ENCODE results near the gene RAPGEF1. TPM values are rescaled to one million over a fixed set of nuclear protein-coding genes. Genes with fewer than 3 reads are reported as not detected.
A peak's percentile ranks its signal among the peaks of the same experiment; 100 is the strongest.

Gene RAPGEF1
- total RNA-seq, 2 donors from 2014 or later, result 147 to 167 TPM

DNA sequence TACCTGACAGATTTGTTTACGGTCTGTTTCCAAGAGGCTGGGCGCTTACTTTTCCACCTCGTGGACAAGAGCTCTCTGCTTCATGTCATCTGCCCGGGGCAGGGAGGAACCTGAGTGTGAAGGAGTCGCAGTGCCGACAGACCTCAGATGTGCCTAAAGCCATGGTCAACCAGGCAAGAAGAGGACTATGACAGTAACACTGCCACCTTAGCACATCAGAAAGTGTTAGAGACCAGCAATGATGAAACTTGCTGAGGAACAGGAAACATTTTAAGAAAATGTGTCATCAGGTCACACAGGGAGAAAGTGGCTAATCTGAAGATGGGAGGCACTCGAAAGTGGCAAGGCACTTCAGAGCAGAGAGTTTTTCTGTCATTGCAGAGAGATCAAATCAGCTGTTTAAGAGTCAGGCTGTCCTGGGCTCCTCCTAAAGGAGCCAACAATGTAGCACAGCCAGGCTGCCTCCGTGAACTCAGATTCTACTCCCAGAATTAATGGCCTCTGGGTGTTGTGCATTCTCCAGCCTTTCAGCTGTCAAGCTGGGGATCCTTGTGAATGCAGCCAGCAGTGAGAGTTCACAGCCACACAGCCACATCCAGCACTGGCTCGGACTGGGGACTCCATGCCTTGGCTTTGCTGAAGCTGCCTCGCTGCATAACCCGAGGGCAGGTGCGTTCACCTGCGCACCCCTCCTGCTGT, 94.6 kb downstream of the RAPGEF1 start:
- peaks cover 57% of the 10 kb centered on the region for H3K4me1 Mint-ChIP-seq
- peaks cover 94% of the 10 kb centered on the region for H3K36me3 Mint-ChIP-seq (ENCODE audit: low read depth)
- H3K27me3 Mint-ChIP-seq, result no peaks in the 10 kb centered on the region
- H3K27ac Mint-ChIP-seq, result peak overlapping the region; percentile 94
- H3K4me3 Mint-ChIP-seq, result peak overlapping the region; percentile 69
- H3K9me3 Mint-ChIP-seq, result no peaks in the 10 kb centered on the region
- ATAC-seq (replicated peaks), result peak; percentile 80

DNA sequence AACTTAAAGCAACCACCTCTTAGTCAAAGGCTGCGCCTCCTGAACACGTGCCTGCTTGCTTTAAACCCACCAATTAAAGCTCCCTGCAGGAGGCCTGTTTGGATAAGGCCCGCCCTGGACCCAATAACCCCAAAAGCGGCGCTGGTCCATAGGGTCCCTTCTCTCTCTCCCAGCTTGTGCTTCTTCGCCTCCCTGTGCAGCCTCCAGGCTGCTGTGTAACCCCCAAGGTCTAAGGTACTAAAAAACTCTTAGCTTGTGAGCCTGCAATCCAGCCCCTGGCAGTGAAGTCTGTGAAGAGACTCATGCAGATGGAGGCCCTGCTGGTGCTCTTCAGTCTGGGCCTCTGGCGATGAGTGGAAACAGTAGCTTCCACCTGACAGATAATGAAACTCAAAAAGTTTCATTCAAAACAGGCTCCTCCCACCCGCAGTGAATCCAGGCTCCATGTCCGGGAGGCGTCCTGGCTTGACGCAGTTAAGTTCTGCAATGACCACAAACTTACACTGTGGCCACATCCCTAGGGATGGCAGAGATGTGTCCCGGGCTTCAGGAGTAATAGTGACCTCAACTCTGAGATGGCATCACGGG, 97.3 kb downstream of the RAPGEF1 start:
- Mint-ChIP-seq H3K27ac (peak overlapping the region; percentile 94), H3K9me3 (no peaks in the 10 kb centered on the region), H3K36me3 (ENCODE audit: low read depth) (peaks cover 98% of the 10 kb centered on the region), H3K4me3 (peak overlapping the region; percentile 77), H3K27me3 (no peaks in the 10 kb centered on the region), H3K4me1 (peaks cover 58% of the 10 kb centered on the region)
- peak; percentile 84 for ATAC-seq (replicated peaks)

DNA sequence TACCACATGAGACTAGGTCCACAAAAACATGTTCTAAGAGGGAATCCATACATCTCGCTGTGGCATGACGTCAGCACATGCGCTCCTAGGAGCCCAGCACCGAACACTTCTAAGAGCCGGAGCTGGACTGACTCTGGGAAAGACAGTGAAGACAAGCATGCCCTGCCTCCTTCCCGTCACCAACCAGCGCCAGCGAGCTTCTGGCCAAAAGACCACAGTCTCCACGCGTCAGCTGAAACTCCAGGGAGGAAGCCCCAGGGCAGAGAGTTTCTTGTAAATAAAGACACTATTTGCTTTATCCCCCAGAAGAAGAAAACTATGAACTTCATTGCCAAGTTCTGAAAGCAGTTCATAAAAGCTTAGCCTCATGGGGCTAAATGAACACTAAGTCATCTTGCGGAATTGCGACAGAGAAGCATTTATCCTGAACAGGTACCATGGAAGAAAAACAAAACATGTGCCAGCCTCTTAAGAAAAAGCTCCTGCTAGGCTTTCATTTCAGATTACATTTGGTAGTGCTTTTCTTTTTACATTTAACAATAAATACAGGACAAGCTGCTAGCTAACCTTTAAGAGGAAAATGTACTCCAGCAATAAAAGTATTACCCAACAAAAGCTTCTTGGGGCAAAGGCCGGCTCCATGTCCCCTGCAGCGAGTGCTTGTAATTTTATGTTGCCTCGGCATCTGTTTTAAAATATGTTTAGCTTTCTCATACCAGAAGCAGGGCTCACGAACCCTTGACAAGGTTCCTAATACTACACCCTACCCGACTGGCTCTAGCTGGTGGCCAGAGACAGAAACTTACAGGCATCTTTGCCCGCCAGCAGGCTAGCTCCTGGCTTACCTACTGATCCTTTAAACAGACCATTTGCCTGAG, 98.0 kb downstream of the RAPGEF1 start:
- peaks cover 50% of the 10 kb centered on the region for H3K4me1 Mint-ChIP-seq
- peak overlapping the region; percentile 94 for H3K27ac Mint-ChIP-seq
- H3K9me3 Mint-ChIP-seq, result no peaks in the 10 kb centered on the region
- ATAC-seq (replicated peaks), result no peak
- H3K27me3 Mint-ChIP-seq, result no peaks in the 10 kb centered on the region
- peaks cover 98% of the 10 kb centered on the region for H3K36me3 Mint-ChIP-seq (ENCODE audit: low read depth)
- H3K4me3 Mint-ChIP-seq, result peak overlapping the region; percentile 77

DNA sequence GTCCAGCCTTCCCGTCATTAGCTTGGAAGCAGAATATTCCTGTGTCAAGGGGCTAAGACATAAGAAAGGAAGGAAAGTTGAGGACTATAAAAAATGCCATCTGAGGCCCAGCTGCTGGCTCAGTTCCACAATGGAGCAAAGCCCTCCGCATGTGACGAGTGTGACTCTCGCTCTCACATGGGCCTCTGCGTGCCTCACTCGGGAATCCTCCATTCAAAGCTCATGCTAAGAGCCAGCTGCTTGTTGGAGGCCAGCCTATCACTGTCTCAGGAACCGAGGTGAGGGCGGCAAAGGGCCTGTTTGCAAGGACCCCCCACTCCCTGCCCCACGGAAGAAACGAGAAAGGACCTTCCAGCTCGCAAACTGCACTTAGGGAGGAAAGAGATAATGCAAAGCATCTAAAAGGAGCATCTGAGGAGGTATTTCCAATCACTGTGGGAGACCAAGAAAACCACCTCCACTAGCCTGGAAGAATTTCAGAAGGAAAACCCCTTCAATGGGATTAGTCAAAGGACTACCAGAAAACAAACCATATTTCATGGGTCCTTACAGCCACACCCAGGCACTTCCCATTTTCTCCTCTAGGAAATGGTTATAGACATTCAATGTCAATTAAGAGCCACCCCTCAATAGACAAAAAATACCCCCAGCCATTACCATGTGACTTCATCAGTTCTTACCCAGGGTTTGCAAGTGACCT, 99.3 kb downstream of the RAPGEF1 start:
- peak overlapping the region; percentile 77 for H3K4me3 Mint-ChIP-seq
- peaks cover 48% of the 10 kb centered on the region for H3K4me1 Mint-ChIP-seq
- H3K36me3 Mint-ChIP-seq (ENCODE audit: low read depth), result peaks cover 98% of the 10 kb centered on the region
- no peaks in the 10 kb centered on the region for H3K27me3 Mint-ChIP-seq
- peak overlapping the region; percentile 94 for H3K27ac Mint-ChIP-seq
- H3K9me3 Mint-ChIP-seq, result no peaks in the 10 kb centered on the region
- ATAC-seq (replicated peaks), result no peak

DNA sequence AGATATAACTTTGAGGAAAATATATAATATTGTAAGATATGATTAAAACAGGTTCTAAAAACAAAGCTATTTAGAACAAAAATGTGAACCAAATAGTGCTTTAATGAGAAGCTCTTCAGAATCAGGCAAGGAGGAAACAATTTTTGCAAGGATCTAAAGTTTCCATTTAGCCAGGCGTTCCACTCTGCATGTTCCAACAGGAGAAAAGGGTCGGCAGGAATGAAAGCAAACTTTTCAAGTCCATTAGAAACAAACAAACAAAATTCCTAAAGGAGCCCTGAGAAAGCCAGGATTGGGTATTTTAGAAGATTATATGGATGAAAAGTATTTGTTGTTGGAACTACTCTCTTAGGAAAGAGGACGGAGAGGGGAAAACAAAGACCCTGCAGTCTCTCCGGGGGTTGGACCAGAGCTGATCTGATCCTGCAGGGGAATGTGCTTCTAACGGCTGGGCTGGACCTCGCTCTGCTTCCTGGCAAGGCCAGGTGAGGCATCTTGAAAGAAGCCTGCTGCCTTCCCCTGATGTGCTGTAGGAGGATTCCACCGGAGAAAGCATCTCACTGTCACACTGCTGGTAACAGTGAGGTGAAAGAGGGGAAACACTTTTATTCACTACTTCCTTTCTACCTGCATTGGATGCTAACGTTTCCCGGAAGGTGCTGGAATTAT, 100.0 kb downstream of the RAPGEF1 start:
- H3K36me3 Mint-ChIP-seq (ENCODE audit: low read depth), result peaks cover 100% of the 10 kb centered on the region
- H3K27me3 Mint-ChIP-seq, result no peaks in the 10 kb centered on the region
- H3K4me1 Mint-ChIP-seq, result peaks cover 42% of the 10 kb centered on the region
- peak overlapping the region; percentile 10 for H3K4me3 Mint-ChIP-seq
- H3K9me3 Mint-ChIP-seq, result no peaks in the 10 kb centered on the region
- H3K27ac Mint-ChIP-seq, result peak overlapping the region; percentile 94
- ATAC-seq (replicated peaks), result no peak

DNA sequence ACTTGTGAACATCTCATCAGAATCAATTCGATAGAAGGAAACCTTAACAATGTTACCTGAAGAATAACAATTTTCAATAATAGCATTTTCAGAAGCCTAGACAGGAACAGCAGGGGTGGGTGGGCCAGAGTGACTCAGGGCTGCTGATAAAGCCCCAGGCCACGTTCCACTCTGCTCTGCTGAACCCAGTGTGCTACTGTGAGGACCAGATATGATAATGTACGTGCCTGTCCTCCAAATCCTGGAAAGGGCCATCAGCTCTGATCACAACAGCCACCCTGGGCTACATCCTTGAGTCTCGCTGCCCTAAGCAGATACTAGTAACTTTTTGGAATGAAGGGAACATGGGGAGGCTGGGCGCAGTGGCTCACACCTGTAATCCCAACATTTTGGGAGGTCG, 103.3 kb downstream of the RAPGEF1 start:
- no peaks in the 10 kb centered on the region for H3K9me3 Mint-ChIP-seq
- no peaks in the 10 kb centered on the region for H3K27me3 Mint-ChIP-seq
- H3K36me3 Mint-ChIP-seq (ENCODE audit: low read depth), result peaks cover 99% of the 10 kb centered on the region
- no peak for ATAC-seq (replicated peaks)
- H3K4me1 Mint-ChIP-seq, result peaks cover 27% of the 10 kb centered on the region
- peak overlapping the region; percentile 63 for H3K4me3 Mint-ChIP-seq
- H3K27ac Mint-ChIP-seq, result peak overlapping the region; percentile 92

DNA sequence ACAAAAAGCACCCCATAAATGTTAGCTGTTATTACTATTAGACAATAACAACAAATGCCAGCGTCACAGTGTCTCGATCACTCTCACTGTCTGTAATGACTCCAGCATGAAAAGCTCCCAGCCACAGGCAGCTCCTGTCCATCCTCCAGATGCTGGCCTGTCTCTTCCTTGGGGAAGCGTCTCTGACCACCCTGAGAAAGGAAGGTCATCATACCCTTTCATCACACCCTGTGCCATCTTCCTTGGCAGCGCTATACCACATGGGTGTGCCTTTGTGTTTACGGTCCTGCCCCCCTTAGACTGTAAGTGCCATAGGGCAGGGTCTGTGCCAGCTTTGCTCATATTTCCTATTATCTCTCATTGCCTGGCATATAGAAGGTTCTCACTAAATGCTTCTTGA, 104.0 kb downstream of the RAPGEF1 start:
- H3K9me3 Mint-ChIP-seq, result no peaks in the 10 kb centered on the region
- H3K4me3 Mint-ChIP-seq, result peak overlapping the region; percentile 63
- peaks cover 99% of the 10 kb centered on the region for H3K36me3 Mint-ChIP-seq (ENCODE audit: low read depth)
- H3K27ac Mint-ChIP-seq, result peak overlapping the region; percentile 92
- no peaks in the 10 kb centered on the region for H3K27me3 Mint-ChIP-seq
- peaks cover 27% of the 10 kb centered on the region for H3K4me1 Mint-ChIP-seq
- peak; percentile 2 for ATAC-seq (replicated peaks)

DNA sequence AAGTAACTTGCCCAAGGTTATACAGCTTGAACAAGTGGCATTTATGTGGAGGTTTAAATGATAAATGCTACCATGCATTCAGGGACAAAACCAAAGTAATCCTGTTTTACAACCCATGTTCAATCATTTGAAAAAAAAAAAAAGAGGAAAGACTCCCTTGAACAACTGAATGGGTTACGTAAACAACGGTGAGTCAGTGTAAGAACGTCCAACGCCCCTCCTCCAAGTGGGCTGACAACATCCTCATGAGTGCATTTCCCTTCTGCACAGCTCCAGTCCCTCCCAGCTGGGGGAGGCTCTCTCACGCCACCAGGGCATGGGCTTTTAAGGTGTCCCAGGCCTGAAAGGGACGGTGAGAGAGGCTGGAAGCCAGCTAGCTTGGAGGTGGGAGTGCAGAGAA, 104.6 kb downstream of the RAPGEF1 start:
- Mint-ChIP-seq H3K27ac (peak overlapping the region; percentile 92), H3K27me3 (no peaks in the 10 kb centered on the region), H3K4me3 (peak overlapping the region; percentile 63), H3K36me3 (ENCODE audit: low read depth) (peaks cover 99% of the 10 kb centered on the region), H3K4me1 (peaks cover 33% of the 10 kb centered on the region), H3K9me3 (no peaks in the 10 kb centered on the region)
- peak; percentile 91 for ATAC-seq (replicated peaks)

DNA sequence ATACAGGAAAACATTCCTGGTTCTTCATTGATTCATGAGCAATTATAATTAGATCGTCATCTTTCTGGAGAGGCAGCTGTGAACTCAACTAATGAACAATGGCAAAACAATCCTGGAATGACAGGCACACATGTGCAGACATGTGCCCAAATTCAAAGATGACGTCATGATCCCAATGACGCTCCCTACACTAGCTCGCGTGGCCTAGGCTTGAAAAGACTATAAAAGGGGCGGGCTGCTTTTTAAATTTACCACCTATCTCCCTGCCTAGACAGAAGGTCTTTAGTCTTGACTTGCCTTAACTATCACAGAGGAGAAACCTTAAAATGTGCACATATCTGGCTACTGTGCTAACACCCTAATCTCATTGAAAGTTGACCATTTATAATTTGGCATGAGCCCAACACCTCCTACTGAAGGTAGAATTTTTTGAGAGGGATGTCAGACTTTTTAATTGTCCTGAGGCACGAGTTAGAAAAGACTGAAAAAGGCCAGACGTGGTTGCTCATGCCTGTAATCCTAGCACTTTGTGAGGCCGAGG, 106.3 kb downstream of the RAPGEF1 start:
- Mint-ChIP-seq H3K4me3 (no peak overlapping the region), H3K4me1 (peaks cover 32% of the 10 kb centered on the region), H3K9me3 (no peaks in the 10 kb centered on the region), H3K27me3 (no peaks in the 10 kb centered on the region), H3K27ac (peak overlapping the region; percentile 92), H3K36me3 (ENCODE audit: low read depth) (peaks cover 99% of the 10 kb centered on the region)
- no peak for ATAC-seq (replicated peaks)

DNA sequence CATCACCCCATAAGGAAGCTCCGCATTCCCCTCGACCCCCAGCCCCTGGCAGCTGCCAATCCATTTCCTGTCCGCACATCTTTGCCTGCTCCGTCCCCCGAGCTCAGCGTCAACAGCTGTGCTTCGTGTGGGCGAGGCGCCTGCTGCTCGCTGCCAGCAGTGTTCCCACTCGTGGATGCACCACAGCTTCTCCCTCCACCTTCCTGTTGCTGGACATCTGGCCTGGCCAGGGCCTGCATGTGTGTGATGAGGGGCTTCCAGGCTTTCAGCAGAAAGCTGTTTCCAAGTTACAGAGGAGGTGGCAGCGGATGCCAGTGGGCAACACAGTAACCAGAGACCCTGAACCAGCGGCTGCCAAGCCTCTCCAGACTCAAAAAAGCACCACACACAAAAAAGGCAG, 108.6 kb downstream of the RAPGEF1 start:
- Mint-ChIP-seq H3K27ac (peak overlapping the region; percentile 95), H3K4me3 (peak overlapping the region; percentile 73), H3K36me3 (ENCODE audit: low read depth) (peaks cover 99% of the 10 kb centered on the region), H3K9me3 (no peaks in the 10 kb centered on the region), H3K4me1 (peaks cover 34% of the 10 kb centered on the region), H3K27me3 (no peaks in the 10 kb centered on the region)
- ATAC-seq (replicated peaks), result no peak

DNA sequence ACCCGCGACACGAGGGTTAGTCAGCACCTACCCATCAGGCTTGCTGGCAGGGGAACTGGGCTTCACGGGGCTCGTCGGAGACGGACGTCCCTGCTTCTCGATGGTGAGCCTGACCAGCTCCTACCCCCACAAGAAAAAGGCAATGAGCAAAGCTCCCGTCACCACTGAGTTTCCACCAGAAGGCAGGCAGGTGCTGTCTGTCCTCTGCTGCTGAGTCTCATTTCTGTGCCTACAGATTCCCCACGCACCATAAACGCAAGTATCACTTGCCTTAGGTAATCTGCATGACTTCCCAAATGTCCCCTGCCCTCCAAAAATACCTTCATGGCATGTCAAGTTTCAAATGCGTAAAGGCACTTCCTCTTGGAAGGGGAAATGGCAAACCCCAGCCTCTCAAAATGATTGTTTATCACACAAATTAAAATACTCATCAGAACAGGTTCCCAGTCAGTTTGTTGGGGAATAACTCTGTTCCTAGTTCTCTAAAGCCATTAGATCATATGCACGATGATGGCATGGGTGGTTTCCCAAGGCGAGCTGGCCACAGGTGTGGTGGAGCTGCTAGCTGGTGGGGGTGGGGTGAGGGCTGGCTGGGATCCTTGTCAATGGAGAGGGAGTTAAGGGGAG, 109.6 kb downstream of the RAPGEF1 start:
- Mint-ChIP-seq H3K9me3 (no peaks in the 10 kb centered on the region), H3K27me3 (no peaks in the 10 kb centered on the region), H3K27ac (peak overlapping the region; percentile 95), H3K4me1 (peaks cover 29% of the 10 kb centered on the region), H3K4me3 (peak overlapping the region; percentile 73), H3K36me3 (ENCODE audit: low read depth) (peaks cover 99% of the 10 kb centered on the region)
- ATAC-seq (replicated peaks), result peak; percentile 63

DNA sequence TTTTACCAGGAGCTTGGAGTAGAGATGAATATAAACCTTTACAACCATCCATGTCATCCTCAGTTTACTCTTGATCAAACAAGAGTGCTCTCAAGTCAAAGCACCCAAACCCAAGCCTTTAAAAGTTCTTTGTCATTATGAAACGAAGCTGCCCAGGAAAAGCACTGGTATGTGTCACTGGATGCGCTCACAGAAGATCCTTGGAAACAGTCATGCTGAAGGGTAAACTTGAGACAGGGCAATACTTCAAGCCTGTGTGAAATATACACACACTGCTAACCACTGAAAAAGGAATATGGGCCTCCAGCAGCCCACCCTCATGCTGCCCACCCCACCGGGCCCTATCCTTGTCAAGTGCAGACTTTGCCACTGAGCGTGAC, 110.1 kb downstream of the RAPGEF1 start:
- Mint-ChIP-seq H3K4me3 (peak overlapping the region; percentile 73), H3K27ac (peak overlapping the region; percentile 95), H3K4me1 (peaks cover 29% of the 10 kb centered on the region), H3K36me3 (ENCODE audit: low read depth) (peaks cover 99% of the 10 kb centered on the region), H3K9me3 (no peaks in the 10 kb centered on the region), H3K27me3 (no peaks in the 10 kb centered on the region)
- ATAC-seq (replicated peaks), result peak; percentile 59

DNA sequence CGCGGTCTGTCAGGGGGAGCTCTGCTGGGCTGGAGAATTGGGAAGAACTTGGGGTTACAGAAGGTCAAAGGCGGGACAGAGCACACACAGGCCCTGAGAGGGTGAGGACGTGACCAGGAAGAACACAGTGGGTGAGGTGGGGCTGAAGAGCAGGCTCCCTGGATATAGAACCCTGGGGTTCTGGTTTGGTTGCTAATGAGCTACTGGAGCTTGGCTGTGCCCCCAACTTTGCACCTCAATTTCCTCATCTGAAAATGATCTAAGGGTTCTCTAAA, 110.7 kb downstream of the RAPGEF1 start:
- Mint-ChIP-seq H3K27me3 (no peaks in the 10 kb centered on the region), H3K9me3 (no peaks in the 10 kb centered on the region), H3K4me3 (peak overlapping the region; percentile 73), H3K4me1 (peaks cover 29% of the 10 kb centered on the region), H3K27ac (peak overlapping the region; percentile 95), H3K36me3 (ENCODE audit: low read depth) (peaks cover 99% of the 10 kb centered on the region)
- no peak for ATAC-seq (replicated peaks)

Data from activated T-helper 17 cell treated with anti-CD3 and anti-CD28 coated beads, Interleukin-2, amount 50 U/mL, for 72 hours (primary cell).